HepG2 (cell line): ENCODE data around the gene MIPEP. TPM values are rescaled to one million over a fixed set of nuclear protein-coding genes. Genes with fewer than 3 reads are reported as not detected.
A peak's percentile ranks its signal among the peaks of the same experiment; 100 is the strongest.

Source experiments
- FOXA1 ChIP-seq, 2 experiments: fragments of 450-650 bp in 1 of 2; sonication (generic) in 1 of 2; formaldehyde crosslinking in 1 of 2; IDR thresholded peaks; 2 replicates each; pipeline versions ENCODE4 v1.4.0 to v1.6.1; 2016 to 2020; ENCODE audit warnings: missing genetic modification reagents in 1 of 2
- HDAC2 ChIP-seq: sonication (generic); formaldehyde crosslinking; IDR thresholded peaks from 2 replicates; pipeline ENCODE4 v1.4.0; 2020; ENCODE audit warnings: missing genetic modification reagents
- MAZ ChIP-seq, 2 experiments: sonication (generic) in 1 of 2; formaldehyde crosslinking in 1 of 2; IDR thresholded peaks; 2 replicates each; pipeline versions ENCODE4 v1.5.0 to v1.6.1; 2012 to 2020; ENCODE audit warnings: low read depth in 2 of 2, mild to moderate bottlenecking in 2 of 2, borderline replicate concordance in 1 of 2, improper control_type of control experiment in 1 of 2, low read length in 1 of 2, missing genetic modification reagents in 1 of 2, moderate library complexity in 1 of 2
- POLR2AphosphoS5 ChIP-seq: IDR thresholded peaks from 2 replicates; pipeline ENCODE4 v1.6.1; 2012; ENCODE audit warnings: low read depth, low read length
- PRMT3 ChIP-seq: sonication (generic); formaldehyde crosslinking; IDR thresholded peaks from 2 replicates; pipeline ENCODE4 v1.8.1; 2022; ENCODE audit warnings: low read depth, mild to moderate bottlenecking, moderate library complexity, missing genetic modification reagents, borderline replicate concordance
- SALL1 ChIP-seq: sonication (generic); formaldehyde crosslinking; IDR thresholded peaks from 2 replicates; pipeline ENCODE4 v1.8.0; 2022; ENCODE audit warnings: mild to moderate bottlenecking, missing genetic modification reagents
- SNAI1 ChIP-seq: sonication (generic); formaldehyde crosslinking; IDR thresholded peaks from 2 replicates; pipeline ENCODE4 v1.5.0; 2020; ENCODE audit warnings: mild to moderate bottlenecking, missing genetic modification reagents, borderline replicate concordance
- THAP11 ChIP-seq: IDR thresholded peaks from 2 replicates; pipeline ENCODE4 v1.6.1; 2016; ENCODE audit warnings: missing biosample characterization, missing genetic modification reagents
- ZBTB38 ChIP-seq: sonication (generic); formaldehyde crosslinking; IDR thresholded peaks from 2 replicates; pipeline ENCODE4 v1.5.1; 2020; ENCODE audit warnings: mild to moderate bottlenecking, missing genetic modification reagents
- ZNF232 ChIP-seq: sonication (generic); formaldehyde crosslinking; IDR thresholded peaks from 2 replicates; pipeline ENCODE4 v1.4.0; 2020; ENCODE audit warnings: missing genetic modification reagents, borderline replicate concordance
- ZNF713 ChIP-seq: sonication (generic); formaldehyde crosslinking; IDR thresholded peaks from 2 replicates; pipeline ENCODE4 v1.4.0; 2020; ENCODE audit warnings: mild to moderate bottlenecking, missing genetic modification reagents
- ZNF766 ChIP-seq: sonication (generic); formaldehyde crosslinking; IDR thresholded peaks from 2 replicates; pipeline ENCODE4 v1.5.0; 2020; ENCODE audit warnings: missing genetic modification reagents, borderline replicate concordance
- ZNF792 ChIP-seq: IDR thresholded peaks from 2 replicates; pipeline ENCODE4 v1.6.1; 2016
- polyA plus RNA-seq, 8 experiments: library from polyadenylated mRNA; depleted of rRNA in 3 of 8; stranded (reverse) in 7 of 8; unstranded in 1 of 8; fragments of >200 nt; fragmentation: Illumina TruSeq in 4 of 8; extraction: Trizol in 4 of 8; gene quantifications; 2 replicates each; pipeline versions ENCODE4 v1.2.1 to v1.2.3, GENCODE V29; 2011 to 2016; ENCODE audit warnings: low read depth in 4 of 8, missing spikeins in 1 of 8, mixed read lengths in 1 of 8; ENCODE audit not compliant: insufficient read depth in 1 of 8
- total RNA-seq, 5 experiments: library from RNA; depleted of rRNA; stranded (reverse); fragments of >200 nt; fragmentation: Illumina TruSeq; extraction: Trizol; gene quantifications; 2 replicates each; pipeline ENCODE4 v1.2.3, GENCODE V29; 2016; ENCODE audit warnings: low read depth in 1 of 5
- TF ChIP-seq, protein P1 (sequence below): sonication (generic); formaldehyde crosslinking; IDR thresholded peaks from one replicate; pipeline ENCODE4 v1.5.1; 2020; ENCODE audit warnings: mild to moderate bottlenecking, missing genetic modification reagents; ENCODE audit errors: not compliant biosample characterization
- TF ChIP-seq, protein P2 (sequence below): sonication (generic); formaldehyde crosslinking; IDR thresholded peaks from 2 replicates; pipeline ENCODE4 v1.9.0; 2022; ENCODE audit warnings: missing genetic modification reagents, mild to moderate bottlenecking, borderline replicate concordance
- TF ChIP-seq, protein P3 (sequence below): sonication (generic); formaldehyde crosslinking; IDR thresholded peaks from 2 replicates; pipeline ENCODE4 v1.4.0; 2020; ENCODE audit warnings: missing genetic modification reagents, mild to moderate bottlenecking, borderline replicate concordance
- TF ChIP-seq, protein P4 (sequence below): sonication (generic); formaldehyde crosslinking; IDR thresholded peaks from 2 replicates; pipeline ENCODE4 v1.8.1; 2023; ENCODE audit warnings: mild to moderate bottlenecking, moderate library complexity, missing genetic modification reagents

Gene MIPEP
- total and polyA plus RNA-seq, 2 of the 13 experiments (the other 11 are each of a cell fraction or from before 2014, with no cell fraction given) = 9.3 to 24.1 TPM

DNA sequence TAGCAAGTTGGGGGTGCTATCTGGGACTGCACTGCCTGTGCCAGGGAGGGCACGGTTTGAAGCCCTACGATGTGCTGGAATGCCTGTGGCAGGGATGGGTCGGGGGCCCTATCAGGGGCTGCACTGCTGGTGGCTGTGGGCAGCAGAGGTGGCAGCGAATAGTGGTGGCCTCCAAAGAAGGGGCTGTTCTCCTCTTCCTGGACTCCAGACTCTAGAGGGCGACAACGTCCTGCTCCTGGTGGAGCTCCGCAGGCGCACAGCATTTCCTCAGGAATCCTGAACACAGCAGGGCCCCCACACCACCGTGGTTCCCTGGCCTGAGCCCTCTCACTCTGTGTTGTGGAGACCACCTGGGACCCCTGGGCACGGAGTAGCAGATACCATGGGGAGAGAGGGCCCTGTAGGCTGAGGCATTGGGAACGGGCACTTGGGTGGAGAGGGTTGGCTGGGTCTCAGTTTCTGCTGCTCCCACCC lies 173.4 kb downstream of the MIPEP start (continued):
- TF ChIP-seq PRMT3 (no peak), ZNF766 (CRISPR knock-in tag) (no peak), THAP11 (CRISPR knock-in tag) (0 out of 2 replicates have a peak, but pooled peaks have one; percentile 13), POLR2AphosphoS5 (no peak), ZNF713 (no peak), ZBTB38 (no peak), SNAI1 (no peak), ZNF232 (no peak), ZNF792 (0 out of 2 replicates have a peak, but pooled peaks have one; percentile 27), HDAC2 (CRISPR knock-in tag) (no peak), FOXA1 (IDR thresholded peaks at IDR 0.05) (no peak), FOXA1 (CRISPR knock-in tag; IDR thresholded peaks at IDR 0.05) (0 out of 2 replicates have a peak, but pooled peaks have one; percentile 44), SALL1 (CRISPR knock-in tag) (peak; percentile 57), MAZ (IDR thresholded peaks at IDR 0.05; ENCODE audit: borderline replicate concordance, low read depth, low read length) (no peak), MAZ (CRISPR knock-in tag; IDR thresholded peaks at IDR 0.05; ENCODE audit: low read depth) (0 out of 2 replicates have a peak, but pooled peaks have one; percentile 29)
- TF ChIP-seq, protein P1, sequence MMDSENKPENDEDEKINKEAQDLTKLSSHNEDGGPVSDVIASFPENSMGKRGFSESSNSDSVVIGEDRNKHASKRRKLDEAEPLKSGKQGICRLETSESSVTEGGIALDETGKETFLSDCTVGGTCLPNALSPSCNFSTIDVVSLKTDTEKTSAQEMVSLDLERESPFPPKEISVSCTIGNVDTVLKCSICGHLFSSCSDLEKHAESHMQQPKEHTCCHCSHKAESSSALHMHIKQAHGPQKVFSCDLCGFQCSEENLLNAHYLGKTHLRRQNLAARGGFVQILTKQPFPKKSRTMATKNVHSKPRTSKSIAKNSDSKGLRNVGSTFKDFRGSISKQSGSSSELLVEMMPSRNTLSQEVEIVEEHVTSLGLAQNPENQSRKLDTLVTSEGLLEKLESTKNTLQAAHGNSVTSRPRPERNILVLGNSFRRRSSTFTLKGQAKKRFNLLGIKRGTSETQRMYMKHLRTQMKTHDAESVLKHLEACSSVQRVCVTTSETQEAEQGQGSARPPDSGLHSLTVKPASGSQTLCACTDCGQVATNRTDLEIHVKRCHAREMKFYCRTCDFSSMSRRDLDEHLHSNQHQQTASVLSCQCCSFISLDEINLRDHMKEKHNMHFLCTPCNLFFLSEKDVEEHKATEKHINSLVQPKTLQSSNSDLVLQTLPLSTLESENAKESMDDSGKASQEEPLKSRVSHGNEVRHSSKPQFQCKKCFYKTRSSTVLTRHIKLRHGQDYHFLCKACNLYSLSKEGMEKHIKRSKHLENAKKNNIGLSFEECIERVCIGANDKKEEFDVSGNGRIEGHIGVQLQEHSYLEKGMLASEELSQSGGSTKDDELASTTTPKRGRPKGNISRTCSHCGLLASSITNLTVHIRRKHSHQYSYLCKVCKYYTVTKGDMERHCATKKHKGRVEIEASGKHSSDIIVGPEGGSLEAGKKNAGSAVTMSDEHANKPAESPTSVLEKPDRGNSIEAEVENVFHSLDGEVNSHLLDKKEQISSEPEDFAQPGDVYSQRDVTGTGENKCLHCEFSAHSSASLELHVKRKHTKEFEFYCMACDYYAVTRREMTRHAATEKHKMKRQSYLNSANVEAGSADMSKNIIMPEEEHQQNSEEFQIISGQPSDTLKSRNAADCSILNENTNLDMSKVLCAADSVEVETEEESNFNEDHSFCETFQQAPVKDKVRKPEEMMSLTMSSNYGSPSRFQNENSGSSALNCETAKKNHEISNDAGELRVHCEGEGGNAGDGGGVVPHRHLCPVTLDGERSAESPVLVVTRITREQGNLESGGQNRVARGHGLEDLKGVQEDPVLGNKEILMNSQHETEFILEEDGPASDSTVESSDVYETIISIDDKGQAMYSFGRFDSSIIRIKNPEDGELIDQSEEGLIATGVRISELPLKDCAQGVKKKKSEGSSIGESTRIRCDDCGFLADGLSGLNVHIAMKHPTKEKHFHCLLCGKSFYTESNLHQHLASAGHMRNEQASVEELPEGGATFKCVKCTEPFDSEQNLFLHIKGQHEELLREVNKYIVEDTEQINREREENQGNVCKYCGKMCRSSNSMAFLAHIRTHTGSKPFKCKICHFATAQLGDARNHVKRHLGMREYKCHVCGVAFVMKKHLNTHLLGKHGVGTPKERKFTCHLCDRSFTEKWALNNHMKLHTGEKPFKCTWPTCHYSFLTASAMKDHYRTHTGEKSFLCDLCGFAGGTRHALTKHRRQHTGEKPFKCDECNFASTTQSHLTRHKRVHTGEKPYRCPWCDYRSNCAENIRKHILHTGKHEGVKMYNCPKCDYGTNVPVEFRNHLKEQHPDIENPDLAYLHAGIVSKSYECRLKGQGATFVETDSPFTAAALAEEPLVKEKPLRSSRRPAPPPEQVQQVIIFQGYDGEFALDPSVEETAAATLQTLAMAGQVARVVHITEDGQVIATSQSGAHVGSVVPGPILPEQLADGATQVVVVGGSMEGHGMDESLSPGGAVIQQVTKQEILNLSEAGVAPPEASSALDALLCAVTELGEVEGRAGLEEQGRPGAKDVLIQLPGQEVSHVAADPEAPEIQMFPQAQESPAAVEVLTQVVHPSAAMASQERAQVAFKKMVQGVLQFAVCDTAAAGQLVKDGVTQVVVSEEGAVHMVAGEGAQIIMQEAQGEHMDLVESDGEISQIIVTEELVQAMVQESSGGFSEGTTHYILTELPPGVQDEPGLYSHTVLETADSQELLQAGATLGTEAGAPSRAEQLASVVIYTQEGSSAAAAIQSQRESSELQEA (CRISPR knock-in tag) = no peak
- TF ChIP-seq, protein P2, sequence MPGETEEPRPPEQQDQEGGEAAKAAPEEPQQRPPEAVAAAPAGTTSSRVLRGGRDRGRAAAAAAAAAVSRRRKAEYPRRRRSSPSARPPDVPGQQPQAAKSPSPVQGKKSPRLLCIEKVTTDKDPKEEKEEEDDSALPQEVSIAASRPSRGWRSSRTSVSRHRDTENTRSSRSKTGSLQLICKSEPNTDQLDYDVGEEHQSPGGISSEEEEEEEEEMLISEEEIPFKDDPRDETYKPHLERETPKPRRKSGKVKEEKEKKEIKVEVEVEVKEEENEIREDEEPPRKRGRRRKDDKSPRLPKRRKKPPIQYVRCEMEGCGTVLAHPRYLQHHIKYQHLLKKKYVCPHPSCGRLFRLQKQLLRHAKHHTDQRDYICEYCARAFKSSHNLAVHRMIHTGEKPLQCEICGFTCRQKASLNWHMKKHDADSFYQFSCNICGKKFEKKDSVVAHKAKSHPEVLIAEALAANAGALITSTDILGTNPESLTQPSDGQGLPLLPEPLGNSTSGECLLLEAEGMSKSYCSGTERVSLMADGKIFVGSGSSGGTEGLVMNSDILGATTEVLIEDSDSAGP (CRISPR knock-in tag) = no peak; the same call in 1 of the 2 replicates
- TF ChIP-seq, protein P3, sequence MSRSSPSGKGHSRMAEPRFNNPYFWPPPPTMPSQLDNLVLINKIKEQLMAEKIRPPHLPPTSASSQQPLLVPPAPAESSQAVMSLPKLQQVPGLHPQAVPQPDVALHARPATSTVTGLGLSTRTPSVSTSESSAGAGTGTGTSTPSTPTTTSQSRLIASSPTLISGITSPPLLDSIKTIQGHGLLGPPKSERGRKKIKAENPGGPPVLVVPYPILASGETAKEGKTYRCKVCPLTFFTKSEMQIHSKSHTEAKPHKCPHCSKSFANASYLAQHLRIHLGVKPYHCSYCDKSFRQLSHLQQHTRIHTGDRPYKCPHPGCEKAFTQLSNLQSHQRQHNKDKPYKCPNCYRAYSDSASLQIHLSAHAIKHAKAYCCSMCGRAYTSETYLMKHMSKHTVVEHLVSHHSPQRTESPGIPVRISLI = 0 out of 2 replicates have a peak, but pooled peaks have one; percentile 16
- TF ChIP-seq, protein P4, sequence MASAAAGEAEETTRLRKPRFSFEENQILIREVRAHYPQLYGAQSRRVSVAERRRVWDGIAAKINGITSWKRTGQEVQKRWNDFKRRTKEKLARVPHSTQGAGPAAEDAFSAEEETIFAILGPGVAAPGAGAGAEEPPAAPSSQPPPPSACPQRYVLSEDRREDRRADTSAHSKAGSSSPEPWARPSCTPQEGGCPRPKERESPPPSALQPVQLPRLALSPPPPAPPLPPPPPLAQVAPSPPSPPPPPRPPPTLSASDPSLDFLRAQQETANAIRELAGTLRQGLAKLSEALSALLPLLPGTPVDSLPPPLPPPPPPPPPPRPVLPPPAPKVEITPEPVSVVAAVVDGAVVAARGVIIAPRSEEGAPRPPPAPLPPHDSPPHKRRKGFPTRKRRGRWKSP (CRISPR knock-in tag) = no peak
